GM18508 (cell line): Measurements from ENCODE around the gene UBAC2.
A peak's percentile ranks its signal among the peaks of the same experiment; 100 is the strongest.

Experiments
- ATAC-seq: cut with Tn5 transposase; IDR thresholded peaks from one replicate; pipeline ENCODE4 v1.9.1; 2021; ENCODE audit warnings: moderate number of reproducible peaks; ENCODE audit not compliant: insufficient read depth, unreplicated experiment

Gene UBAC2

DNA sequence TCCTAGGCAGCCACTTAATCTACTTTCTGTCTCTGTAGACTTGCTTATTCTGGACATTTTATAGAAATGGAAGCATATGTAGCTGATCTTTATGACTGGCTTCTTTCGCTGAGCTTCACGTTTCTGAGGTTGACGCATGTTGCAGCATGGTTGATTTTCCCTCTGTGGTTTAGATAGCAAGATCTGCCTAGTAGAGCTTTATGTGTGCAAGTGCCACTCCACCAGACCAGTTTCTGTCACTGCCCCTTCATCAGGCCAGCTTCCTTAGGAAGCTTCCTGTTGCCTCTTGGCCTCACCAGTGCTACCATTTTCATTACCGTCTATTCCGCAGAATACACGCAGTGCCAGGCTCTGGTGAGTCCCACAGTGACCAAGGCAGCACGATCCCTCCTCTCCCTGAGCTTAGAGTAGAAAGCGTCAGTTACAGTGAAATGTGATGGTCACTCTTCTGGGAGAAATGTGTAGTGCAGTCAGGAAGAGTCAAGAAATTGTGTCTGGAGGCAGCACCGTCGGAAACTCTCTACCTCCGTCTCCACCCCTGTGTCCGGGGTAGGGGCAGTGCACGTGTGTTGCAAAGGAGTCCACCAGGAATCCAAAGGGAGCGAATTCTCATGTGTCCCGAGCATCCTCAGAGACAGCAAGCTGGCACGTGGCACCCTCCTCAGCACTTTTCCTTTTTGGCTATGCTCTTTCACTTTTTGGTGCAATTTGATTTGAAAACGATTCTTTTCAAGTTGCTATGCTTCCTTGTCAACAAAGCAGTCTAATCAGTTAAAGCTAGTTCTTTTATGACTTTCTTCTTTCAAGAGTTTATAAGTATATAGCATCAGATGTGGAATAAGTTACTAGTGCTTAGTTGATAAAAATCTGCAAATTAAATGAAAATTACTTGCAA lies 151.9 kb downstream of the UBAC2 start:
- no peak for ATAC-seq

DNA sequence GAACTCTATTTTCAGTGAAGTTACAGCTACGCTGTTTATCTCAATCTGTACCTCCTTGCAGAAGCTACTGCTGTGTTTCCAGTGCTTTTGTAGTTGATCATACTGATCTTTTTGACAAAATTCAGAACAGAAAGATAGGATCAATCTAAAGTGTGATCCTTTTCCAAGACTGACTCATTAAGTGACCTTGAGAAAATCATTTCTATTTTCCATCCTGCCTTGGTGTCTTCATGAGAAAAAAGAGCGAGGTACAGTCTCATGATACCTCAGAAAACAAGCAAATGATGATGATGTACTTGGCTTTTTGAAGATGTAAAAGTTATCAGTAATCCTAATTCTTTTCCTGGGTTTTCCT lies 152.6 kb downstream of the UBAC2 start:
- no peak for ATAC-seq

DNA sequence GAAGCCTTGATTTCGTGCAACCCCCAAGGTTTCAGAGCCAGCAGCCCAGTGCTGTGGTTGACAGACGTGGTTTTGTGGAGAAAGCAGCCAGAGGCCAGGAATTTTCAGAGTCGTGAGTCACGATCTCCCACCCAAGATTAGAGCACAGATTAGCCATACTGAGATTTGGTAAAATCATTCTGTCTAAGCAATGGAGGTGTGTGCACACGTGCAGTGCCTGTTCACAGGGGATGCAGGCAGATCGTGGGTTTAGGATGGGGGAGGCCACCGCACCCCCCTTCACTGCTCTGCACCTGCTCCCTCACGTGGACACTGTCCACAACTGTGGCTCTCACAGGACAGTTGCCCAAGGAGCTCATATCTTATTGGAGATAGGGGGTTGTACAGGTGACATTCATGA lies 153.2 kb downstream of the UBAC2 start:
- no peak for ATAC-seq

DNA sequence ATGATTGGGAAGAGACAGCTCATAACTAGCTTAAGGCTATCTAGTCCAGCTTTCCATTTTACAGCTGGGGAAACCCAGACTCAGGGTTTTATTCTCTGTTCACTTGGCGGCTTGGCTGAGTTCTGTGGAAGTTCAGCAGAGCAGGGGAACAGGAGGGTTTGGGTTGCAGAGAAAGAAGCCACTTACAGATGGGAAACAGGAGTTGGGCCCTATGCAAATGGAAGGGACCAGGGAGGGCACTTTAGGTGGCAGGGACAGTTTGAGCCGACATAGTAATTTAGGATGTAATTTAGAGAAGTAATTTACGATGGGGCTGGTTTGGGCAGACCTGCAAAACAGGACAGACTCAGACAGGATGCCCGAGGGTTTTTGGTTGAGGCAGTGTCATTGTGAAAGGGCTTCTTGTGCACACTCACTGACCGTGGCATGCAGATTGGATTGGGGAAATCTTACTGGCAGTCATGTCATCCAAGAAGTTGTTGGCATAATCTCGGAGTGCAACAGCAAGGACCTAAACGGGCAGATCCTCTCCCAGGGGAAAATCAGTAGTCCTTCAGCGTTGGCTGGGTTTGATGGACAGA lies 153.8 kb downstream of the UBAC2 start:
- ATAC-seq = no peak

DNA sequence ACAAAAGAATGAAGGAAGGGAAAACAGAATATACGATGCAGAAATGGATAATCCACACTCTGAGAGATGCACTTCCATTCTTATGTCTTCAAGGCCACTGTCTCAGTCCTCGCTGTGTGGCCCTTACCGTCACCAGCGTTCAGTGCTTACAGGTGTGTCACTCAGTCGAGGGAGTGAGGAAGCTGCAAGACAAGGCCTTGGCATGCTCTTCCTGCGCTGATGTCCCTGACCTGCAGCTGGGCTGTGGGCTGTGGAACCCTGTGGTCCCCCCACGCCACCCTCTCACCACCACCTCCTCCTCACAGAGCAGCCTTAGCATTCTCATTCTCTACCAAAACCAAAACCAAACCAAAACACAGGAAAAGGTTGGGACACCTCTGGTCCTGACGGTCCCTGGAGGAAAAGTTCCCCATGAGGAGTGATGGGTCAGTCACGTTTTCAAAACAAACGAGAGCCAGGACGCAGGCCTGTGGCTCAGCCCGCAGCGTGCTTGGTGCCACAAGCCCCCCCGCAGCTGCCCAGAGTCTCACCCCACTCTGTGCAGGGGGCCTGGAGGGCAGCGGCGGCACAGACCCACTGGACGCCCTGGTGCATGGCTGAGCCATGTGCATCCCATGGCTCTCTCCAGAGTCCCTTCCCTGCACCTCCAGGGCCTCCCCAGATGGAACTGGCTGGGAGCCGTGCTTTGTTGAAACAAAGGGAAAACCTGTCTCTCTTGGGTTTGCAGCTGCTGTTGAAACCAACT lies 154.8 kb downstream of the UBAC2 start:
- no peak for ATAC-seq

DNA sequence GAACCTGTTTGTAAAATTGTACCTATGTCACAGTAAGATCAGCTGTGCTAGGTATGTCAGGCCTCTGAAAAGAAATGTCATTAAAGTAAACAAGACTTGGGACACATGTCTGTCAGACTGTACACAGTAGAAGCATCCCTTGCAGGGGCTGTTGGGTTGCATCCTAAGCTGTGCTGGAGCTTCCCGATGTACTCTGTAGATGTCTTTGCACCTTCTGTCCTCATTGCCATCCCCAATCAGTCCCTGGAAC lies 155.3 kb downstream of the UBAC2 start:
- ATAC-seq = no peak

DNA sequence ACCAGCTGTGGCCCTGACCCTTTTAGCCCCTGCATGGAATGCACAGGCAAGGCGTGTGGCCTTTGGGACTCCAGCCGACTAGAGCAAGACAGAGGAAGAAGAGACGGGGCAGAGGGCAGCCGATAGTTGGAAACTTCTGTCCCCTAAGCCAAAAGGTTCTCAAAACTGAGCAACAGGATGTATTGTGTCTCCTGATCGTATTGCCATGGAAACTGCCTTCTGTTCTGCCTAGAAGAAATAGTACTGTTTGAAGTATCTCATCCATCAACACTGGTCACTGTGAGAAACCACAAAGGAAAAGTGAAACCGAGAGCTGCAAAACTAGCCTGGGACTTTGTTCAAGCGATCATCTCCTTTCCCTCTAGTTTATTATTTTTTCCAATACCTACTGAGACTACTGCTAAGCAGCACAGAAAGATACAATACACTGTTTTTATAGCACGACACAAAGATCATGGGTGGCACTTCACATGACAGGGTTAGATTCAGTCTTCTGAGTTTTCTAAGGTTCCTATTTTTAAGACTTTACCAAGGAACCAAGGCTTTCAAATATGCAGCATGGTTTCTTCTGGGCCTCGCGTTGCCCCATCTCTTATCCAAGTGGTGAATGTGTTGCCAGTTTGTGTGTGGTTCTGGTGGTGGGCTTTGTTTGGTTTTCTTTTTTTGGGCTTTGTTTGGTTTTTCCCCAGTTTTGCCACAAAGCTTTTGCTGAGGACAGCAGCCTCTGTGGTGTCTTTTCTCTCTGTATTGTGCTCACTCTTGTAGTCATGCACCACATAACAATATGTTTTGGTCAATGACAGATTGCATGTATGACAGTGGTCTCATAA lies 155.8 kb downstream of the UBAC2 start:
- ATAC-seq = peak; percentile 50

DNA sequence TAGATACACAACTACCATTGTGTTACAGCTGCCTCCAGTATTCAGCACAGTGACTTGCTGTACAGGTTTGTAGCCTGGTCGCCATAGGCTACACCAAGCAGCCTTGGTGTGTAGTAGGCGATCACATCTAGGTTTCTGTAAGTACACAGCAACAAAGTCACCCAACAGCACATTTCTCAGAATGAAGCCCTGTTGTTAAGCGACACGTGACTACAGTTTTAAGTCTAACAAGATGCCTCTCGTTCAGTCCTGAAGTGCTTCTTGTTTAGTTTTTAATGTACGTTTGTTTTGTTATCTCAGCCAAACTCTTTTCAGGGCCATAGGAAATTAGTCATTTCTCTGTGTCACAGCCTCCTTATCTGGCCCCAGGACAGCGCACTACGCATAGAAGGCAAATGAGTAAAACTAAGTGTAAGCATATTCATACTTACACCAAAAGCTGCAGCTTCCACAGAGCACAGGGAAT lies 156.5 kb downstream of the UBAC2 start:
- peak; percentile 22 for ATAC-seq

DNA sequence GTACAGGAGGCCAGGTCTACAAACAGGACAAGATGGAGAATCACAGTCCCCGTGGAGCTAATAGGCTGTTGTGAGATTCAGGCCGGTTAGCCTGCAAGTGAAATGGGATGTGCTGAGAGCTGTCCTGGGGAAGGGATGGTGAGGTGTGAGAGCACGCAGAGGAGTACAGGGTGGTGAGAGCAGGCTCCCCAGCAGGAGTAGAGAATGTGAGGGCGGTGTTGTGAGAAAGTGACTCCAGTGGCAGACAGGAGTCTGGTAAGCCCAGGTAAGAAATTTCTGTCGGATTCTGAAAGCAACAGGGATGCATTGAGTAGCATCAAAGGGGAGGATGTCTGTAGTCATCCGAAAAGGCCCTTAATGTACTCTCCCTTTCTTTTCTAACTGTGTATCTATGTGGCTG lies 157.3 kb downstream of the UBAC2 start:
- no peak for ATAC-seq

DNA sequence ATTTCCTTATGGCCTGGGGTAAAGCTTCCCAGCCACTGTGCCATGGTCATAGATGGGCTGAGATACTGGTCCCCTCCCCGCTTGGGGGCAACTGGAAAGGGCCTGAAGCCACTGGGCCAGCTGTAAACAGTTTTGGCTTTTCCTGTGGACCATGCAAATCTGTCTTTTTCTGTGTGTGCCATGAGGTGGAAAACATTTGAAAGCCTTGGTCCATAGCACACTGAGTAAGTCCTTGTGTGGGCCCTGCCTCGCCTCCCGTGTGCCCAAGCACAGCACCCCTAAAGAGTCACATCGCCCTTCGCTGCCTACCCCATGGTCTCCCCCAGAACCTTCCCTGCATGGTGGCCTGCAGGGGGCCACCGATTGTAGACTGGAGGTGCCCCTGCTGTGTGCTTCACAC lies 158.9 kb downstream of the UBAC2 start:
- no peak for ATAC-seq

DNA sequence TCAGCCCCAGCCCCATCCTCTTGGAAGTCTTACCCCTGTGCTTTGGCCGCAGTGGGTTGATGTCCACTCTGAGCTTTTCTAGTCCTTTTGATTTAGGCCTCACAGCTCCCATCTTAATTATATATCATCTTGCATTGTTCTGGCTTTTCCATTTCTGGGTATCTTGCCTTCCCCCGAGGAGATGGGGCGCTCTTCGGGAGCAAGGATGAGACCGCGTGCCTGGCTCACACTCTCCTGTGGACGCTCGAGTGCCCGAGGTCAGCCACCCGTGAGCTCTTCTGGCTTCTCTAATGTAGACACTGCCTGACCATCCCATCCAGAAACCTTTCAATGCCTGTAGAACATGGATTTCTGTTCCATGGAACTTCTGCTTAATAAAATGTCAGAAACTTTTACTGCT lies 160.0 kb downstream of the UBAC2 start:
- no peak for ATAC-seq

DNA sequence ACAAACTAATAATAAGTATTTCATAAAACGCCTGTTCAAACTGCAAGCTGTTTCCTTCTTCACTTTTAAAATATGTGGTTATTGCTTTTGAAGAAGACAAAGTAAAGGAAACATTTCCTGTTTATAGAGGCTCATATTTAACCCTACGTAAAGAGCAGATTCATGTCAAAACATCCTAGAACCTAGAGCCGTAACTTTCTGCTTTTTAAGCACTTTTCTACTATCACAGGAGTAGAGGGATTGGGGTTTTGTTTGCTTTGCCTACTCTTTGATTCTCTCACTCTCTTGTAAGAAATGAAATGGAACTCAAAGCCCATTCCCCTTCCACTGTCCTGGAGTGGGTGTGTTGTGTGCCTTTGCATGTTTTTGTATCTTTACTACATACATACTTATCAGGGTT lies 160.5 kb downstream of the UBAC2 start:
- no peak for ATAC-seq

DNA sequence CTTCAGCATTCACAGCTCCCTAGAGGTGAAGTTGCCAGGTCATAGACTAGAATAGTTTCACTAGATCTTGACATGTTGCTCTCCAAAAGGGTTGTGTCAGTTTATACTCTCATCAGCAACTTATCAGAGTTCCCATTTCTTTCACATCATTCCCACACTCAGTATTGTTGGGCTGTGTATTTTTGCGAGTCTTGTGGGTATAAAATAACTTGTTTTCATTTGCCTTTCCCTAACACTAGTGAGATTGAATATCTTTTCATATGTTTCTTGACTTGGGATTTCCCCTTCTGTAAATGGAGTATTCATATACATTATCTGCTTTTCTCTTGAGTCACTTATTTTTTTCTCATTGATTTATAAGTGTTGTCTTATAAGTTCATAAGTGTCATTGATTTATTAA lies 161.7 kb downstream of the UBAC2 start:
- no peak for ATAC-seq

DNA sequence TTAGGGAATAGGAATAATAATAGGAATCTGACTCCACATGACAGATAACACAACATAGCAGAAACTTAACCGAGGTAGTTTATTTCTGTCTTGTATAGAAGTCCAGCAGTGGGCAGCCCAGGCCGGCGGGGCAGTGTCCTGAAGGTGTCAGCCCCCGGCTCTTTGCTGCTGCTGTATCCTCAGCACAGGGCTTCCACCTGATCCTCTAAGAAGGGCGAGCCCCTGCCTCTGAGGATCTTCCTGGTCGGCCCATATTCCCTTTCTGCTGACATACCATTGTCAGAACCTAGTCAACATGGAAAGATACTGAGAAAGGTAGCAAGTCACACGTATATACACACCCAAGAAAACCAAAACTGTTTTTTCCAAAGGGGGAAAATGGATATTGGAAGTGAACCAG lies 162.7 kb downstream of the UBAC2 start:
- no peak for ATAC-seq

DNA sequence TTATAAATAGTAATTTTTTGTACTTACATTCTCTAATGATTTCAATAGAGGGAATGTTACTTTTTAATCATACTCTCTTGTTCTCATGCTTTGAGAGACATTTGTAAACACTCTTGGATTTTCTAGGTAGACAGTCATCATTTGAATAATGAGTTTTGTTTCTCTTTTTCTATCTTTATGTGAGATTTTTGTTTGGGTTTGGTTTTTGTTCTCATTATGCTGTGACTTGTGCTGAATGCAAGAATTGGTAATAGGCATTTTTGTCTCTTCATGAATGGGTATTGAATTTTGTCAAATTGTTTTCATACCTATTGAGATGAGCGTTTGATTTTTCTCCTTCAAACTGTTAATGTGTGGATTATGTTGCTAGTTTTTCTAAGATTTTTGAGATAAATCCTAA lies 163.3 kb downstream of the UBAC2 start:
- ATAC-seq = no peak

DNA sequence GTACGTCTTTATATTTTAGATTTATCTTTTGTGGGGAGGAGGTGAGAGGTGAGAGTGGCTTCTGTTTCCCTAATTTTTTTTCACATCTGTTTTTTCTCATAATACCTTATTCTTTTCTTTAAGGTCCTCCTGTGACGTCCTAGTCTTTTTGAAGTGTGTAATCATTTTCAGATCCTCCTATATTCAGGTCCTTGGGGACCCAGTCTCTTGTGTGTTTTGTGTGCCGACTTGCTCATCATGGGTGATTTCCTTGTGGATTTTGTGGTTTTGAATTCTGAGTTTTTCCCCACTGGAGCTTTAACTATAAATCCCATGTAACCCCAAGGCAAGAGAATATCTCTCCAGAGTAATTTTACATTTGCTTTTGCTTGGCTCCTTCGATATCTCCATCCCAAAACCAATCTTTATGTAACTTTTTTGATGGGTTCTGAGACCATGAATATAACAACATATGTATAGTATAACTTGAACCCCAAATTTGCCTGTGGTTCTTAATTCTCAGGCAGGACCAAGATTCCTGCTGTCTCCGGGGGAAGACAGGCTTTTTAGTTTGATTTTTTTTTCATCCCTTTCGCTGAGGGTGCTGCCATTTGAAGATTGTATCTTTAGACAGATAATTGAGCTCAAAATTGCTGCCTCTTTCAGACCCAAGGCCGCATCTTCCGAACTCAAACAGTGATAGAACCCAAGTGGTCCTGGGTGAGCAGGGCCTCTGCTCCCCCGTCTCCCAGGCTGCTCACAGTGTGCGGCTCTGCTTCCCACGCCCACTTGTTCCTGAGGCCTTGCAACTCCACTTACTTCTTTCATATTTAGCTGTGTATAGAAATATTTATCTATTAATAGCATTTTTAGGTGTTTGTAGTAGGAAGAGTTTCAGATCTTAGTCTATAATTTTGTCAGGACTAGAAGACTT lies 165.7 kb downstream of the UBAC2 start:
- ATAC-seq = peak; percentile 52

DNA sequence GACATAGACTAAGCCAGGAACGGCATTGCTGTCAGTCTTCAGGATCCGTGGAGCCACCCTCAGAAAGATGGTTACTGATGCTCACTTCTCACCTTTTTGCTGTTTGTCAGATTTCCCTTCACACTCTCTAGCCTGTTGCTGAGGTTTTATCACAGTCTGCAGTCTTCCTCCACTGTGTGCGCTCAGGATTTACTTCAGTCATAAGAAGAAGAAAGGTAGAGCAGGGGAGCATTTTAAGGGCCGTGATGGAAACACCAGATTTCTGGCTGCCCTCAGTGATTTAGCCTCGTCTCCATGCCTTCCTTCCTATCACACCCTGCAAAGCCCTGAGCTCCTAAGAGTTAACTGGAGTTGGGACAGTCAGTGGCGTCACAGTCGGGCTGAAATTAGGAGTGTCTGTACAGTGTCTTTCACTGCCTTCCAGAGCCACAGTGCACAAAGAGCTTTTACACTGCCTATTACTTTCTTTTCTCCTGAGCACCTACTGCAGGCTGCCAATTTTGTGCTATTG lies 166.5 kb downstream of the UBAC2 start:
- no peak for ATAC-seq

DNA sequence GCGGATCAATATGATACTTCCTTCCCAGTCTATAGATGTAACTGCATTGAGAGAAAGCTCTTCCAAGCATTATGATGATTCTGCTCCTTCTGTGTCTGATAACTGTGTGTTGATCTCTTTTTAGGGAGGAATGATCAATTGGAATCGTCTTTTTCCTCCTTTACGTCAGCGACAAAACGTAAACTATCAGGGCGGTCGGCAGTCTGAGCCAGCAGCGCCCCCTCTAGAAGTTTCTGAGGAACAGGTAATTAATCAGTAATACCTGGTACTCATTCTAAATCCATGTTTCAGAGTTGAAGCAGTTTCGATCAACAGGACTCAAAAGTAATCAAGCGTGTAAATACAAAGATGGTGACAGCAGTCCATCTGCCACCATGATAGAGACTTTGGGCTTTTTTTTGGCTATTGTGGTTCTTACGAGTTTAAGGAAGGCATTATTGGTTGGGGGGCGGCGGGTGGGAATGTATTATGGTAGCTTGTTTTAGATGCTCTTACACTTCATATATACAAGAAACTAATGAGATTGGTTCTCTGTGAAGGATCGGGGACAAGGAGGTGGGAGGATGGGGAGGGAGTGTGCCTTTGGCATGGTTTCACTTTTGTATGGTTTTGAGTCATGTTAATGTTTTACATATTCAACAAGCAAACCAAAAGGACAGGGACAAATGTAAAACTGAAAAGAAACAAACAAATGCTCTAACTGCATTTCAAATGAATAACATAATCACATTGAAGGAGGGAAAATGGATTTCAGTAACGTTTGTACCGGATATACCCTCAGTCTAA lies 167.2 kb downstream of the UBAC2 start:
- no peak for ATAC-seq
